Uterus (tissue), 4 donors: ENCODE measurements around the gene NPB. TPM values are rescaled to one million over a fixed set of nuclear protein-coding genes. Genes with fewer than 3 reads are reported as not detected.
A peak's percentile ranks its signal among the peaks of the same experiment; 100 is the strongest.

Source experiments
- DNase-seq, 2 donors: peaks; one replicate each; pipeline ENCODE4 v3.0.0-alpha.2; 2019 to 2020
- H3K27ac ChIP-seq, 2 donors: fragments of 200-600 bp; sonication (generic); 1 replicate in 1 of 2; 2 replicates in 1 of 2; pipeline ENCODE4 v1.5.1; 2016 to 2018
- H3K27me3 ChIP-seq, 2 donors: fragments of 200-600 bp; sonication (generic); one replicate each; pipeline ENCODE4 v1.5.1; 2018 to 2019; ENCODE audit warnings: control low read depth in 1 of 2
- H3K36me3 ChIP-seq, 2 donors: fragments of 200-600 bp; sonication (generic); one replicate each; pipeline ENCODE4 v1.5.1; 2019; ENCODE audit warnings: control low read depth in 1 of 2
- H3K4me1 ChIP-seq, 2 donors: fragments of 200-600 bp; sonication (generic); one replicate each; pipeline ENCODE4 v1.5.1; 2018 to 2019; ENCODE audit warnings: control low read depth in 1 of 2
- H3K4me3 ChIP-seq, 2 donors: fragments of 200-600 bp; sonication (generic); 1 replicate in 1 of 2; 2 replicates in 1 of 2; pipeline ENCODE4 v1.5.1; 2018 to 2019; ENCODE audit warnings: mild to moderate bottlenecking in 1 of 2
- H3K9me3 ChIP-seq, 2 donors: fragments of 200-600 bp; sonication (generic); one replicate each; pipeline ENCODE4 v1.5.1; 2019; ENCODE audit warnings: control low read depth in 1 of 2
- CTCF ChIP-seq, 4 experiments: fragments of 200-600 bp in 2 of 4; fragments of 450-650 bp in 2 of 4; sonication (generic) in 2 of 4; IDR thresholded peaks; one replicate each; pipeline ENCODE4 v1.5.1; 2016 to 2019; ENCODE audit warnings: antibody characterized with exemption in 4 of 4, mild to moderate bottlenecking in 2 of 4, moderate library complexity in 1 of 4
- POLR2A ChIP-seq, 2 donors: fragments of 450-650 bp; IDR thresholded peaks; one replicate each; pipeline ENCODE4 v1.6.1; 2016; ENCODE audit warnings: antibody characterized with exemption in 2 of 2, mild to moderate bottlenecking in 1 of 2, moderate library complexity in 1 of 2
- intact Hi-C: fragments of 100-400 bp; cut with DNase I; formaldehyde crosslinking; loops from one replicate; pipeline ENCODE4 v1.15.1; 2023; ENCODE audit warnings: low total_unique reads
- total RNA-seq, 4 donors: library from RNA; depleted of rRNA in 3 of 4; stranded (reverse); fragments of >200 nt in 3 of 4; gene quantifications; one replicate each; pipeline versions ENCODE4 v1.1.0 to v1.2.4, GENCODE V29; 2014 to 2023
- donor health status: DM: yes; HTN: yes; CAD: no.

NPB gene
- total RNA-seq, 4 donors from 2014 or later: 2.0 to 2.1 TPM; not detected in 2

- Histone ChIP-seq H3K4me3 (no peak overlapping the region), H3K36me3 (no peaks in the 10 kb centered on the region), H3K4me1 (peaks cover 0 to 7% of the 10 kb centered on the region in 2 donors), H3K27me3 (no peaks in the 10 kb centered on the region), H3K27ac (no peak overlapping the region), H3K9me3 (no peaks in the 10 kb centered on the region)
- DNase-seq: peak in 1 of 2 donors; percentile 14
- TF ChIP-seq POLR2A (IDR thresholded peaks at IDR 0.05) (no peak), CTCF (IDR thresholded peaks at IDR 0.05) (no peak)
- intact Hi-C loops: no loop called here
Measured at GRCh38 chr17:81907219-81908145, 5.4 kb downstream of the NPB start.

- intact Hi-C loops: no loop called here
- H3K27me3 ChIP-seq: no peaks in the 10 kb centered on the region
- H3K9me3 ChIP-seq: no peaks in the 10 kb centered on the region
- no peak overlapping the region for H3K27ac ChIP-seq
- H3K4me3 ChIP-seq: no peak overlapping the region
- H3K4me1 ChIP-seq: peaks cover 0 to 4% of the 10 kb centered on the region in 2 donors
- no peak for DNase-seq
- TF ChIP-seq POLR2A (IDR thresholded peaks at IDR 0.05) (no peak), CTCF (IDR thresholded peaks at IDR 0.05) (no peak)
- no peaks in the 10 kb centered on the region for H3K36me3 ChIP-seq
Measured at GRCh38 chr17:81908793-81909192, 6.8 kb downstream of the NPB start.

- Histone ChIP-seq H3K27me3 (no peaks in the 10 kb centered on the region), H3K4me1 (peaks cover 0 to 4% of the 10 kb centered on the region in 2 donors), H3K36me3 (no peaks in the 10 kb centered on the region), H3K9me3 (no peaks in the 10 kb centered on the region), H3K27ac (no peak overlapping the region), H3K4me3 (no peak overlapping the region)
- TF ChIP-seq CTCF (IDR thresholded peaks at IDR 0.05): no peak
- TF ChIP-seq POLR2A (IDR thresholded peaks at IDR 0.05): no peak
- DNase-seq: no peak
- intact Hi-C loops: no loop called here
Measured at GRCh38 chr17:81909231-81909630, 7.2 kb downstream of the NPB start.

GRCh38 chr17:81909966-81910839 lies 8.2 kb downstream of the NPB start:
- DNase-seq: no peak
- no peak for TF ChIP-seq CTCF (IDR thresholded peaks at IDR 0.05)
- TF ChIP-seq POLR2A (IDR thresholded peaks at IDR 0.05): no peak
- Histone ChIP-seq H3K36me3 (no peaks in the 10 kb centered on the region), H3K27ac (peak overlapping the region in 1 of 2 donors; percentile 62), H3K4me1 (peaks cover 0 to 4% of the 10 kb centered on the region in 2 donors), H3K27me3 (no peaks in the 10 kb centered on the region), H3K4me3 (peak overlapping the region; percentile 46 to 83), H3K9me3 (no peaks in the 10 kb centered on the region)
- intact Hi-C loops: no loop called here
